Upper lobe of right lung (tissue), 1 donor: Measurements from ENCODE around the gene DDAH1. TPM values are rescaled to one million over a fixed set of nuclear protein-coding genes. Genes with fewer than 3 reads are reported as not detected.
"Not testable (repeated sequence)": the region's sequence is repeated elsewhere in the genome, so short reads cannot be mapped to it uniquely, and the experiment has no call there.

Experiments
- ATAC-seq: fragments of 200-7000 bp; cut with Tn5 transposase; one replicate; pipeline ENCODE4 v1.9.1; 2020; ENCODE audit warnings: mild to moderate bottlenecking, moderate library complexity
- DNase-seq: peaks from one replicate; pipeline ENCODE4 v3.0.0-alpha.2; 2020
- H3K27ac ChIP-seq: fragments of 200-600 bp; one replicate; pipeline ENCODE4 v1.8.0; 2022
- H3K27me3 ChIP-seq: fragments of 200-600 bp; one replicate; pipeline ENCODE4 v1.8.0; 2022; ENCODE audit warnings: mild to moderate bottlenecking
- H3K36me3 ChIP-seq: fragments of 200-600 bp; one replicate; pipeline ENCODE4 v1.8.0; 2022
- H3K4me1 ChIP-seq: fragments of 200-600 bp; one replicate; pipeline ENCODE4 v1.8.0; 2022
- H3K4me3 ChIP-seq: fragments of 200-600 bp; one replicate; pipeline ENCODE4 v1.8.0; 2022; ENCODE audit warnings: mild to moderate bottlenecking
- H3K9me3 ChIP-seq: fragments of 200-600 bp; one replicate; pipeline ENCODE4 v1.8.0; 2022
- intact Hi-C: fragments of 100-400 bp; cut with DNase I; formaldehyde crosslinking; loops from one replicate; pipeline ENCODE4 v1.11.0; 2022
- long read RNA-seq: library from polyadenylated mRNA; unstranded; transcript quantifications from one replicate; pipeline ENCODE4 v2.0.0, GENCODE V29; 2021
- total RNA-seq: library from RNA; stranded (reverse); fragmentation: NEBNext Ultra II Directional; extraction: Animal tissue kit (Norgen Biotek cat#: 25700); gene quantifications from one replicate; pipeline ENCODE4 v1.2.1, GENCODE V29; 2021
- TF ChIP-seq, protein P1 (sequence below): fragments of 200-600 bp; IDR thresholded peaks from one replicate; pipeline ENCODE4 v1.8.0; 2022; ENCODE audit warnings: antibody characterized with exemption
- donor health status: DM: no; HTN: yes; CAD: no; lungs with severe emphysema.

DDAH1 gene
- 51.3 TPM for total RNA-seq
- long read RNA-seq, transcript DDAH1-201 (6 exons, 3,920 nt) = major isoform, 17 of 31 reads
- long read RNA-seq, partial matches to known transcripts = 11 of 31 reads
- long read RNA-seq, other reads (novel, unspliced or antisense) = 2 of 31 reads

DNA sequence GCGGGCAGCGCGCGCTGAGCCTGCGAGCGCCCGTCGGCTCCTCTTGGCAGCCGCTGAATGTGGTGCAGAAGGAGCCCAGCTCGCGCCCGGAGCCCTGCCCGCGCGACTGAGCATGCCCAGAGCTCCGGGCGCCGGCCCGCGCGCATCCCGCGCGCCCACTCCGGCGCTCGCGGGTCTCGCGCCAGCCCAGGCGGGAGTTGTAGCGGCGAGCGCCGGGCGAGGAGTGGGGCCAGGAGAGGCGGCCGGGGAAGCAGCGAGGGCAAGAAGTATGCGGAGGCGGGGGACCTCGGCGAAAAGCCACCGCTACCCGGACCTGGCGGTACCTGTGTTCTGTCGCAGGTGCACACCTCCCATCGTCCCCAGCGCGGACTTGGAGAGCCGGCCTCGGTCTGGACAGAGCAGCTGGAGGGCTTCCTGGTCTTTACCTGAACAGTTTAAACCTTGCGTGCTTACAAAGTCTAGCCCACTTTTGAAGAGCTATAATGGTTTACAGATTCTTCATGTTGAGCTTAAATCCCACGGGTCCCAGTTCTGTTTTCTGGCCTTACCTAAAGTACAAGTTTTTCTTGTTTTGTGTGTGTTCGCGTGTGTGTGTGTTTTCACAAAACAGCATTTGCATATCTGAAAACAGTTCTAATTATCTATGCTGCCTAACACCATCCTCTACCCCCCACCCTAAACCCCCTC is at the start of gene DDAH1:
DDAH1 (minus strand) TSS at position 61 of the 687 bp plus-strand sequence. CDS start 114 bp downstream, outside the sequence.
- Histone ChIP-seq H3K36me3 (no peaks in the 10 kb centered on the region), H3K27ac (peak within 1 kb of the TSS; percentile 81), H3K4me3 (peak within 1 kb of the TSS; percentile 68), H3K27me3 (no peaks in the 10 kb centered on the region), H3K4me1 (peaks cover 7% of the 10 kb centered on the region), H3K9me3 (no peaks in the 10 kb centered on the region)
- intact Hi-C loops = no loop called here
- DNase-seq (peak; percentile 88), ATAC-seq (peak; percentile 88)
- TF ChIP-seq, protein P1, sequence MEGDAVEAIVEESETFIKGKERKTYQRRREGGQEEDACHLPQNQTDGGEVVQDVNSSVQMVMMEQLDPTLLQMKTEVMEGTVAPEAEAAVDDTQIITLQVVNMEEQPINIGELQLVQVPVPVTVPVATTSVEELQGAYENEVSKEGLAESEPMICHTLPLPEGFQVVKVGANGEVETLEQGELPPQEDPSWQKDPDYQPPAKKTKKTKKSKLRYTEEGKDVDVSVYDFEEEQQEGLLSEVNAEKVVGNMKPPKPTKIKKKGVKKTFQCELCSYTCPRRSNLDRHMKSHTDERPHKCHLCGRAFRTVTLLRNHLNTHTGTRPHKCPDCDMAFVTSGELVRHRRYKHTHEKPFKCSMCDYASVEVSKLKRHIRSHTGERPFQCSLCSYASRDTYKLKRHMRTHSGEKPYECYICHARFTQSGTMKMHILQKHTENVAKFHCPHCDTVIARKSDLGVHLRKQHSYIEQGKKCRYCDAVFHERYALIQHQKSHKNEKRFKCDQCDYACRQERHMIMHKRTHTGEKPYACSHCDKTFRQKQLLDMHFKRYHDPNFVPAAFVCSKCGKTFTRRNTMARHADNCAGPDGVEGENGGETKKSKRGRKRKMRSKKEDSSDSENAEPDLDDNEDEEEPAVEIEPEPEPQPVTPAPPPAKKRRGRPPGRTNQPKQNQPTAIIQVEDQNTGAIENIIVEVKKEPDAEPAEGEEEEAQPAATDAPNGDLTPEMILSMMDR = no peak

DNA sequence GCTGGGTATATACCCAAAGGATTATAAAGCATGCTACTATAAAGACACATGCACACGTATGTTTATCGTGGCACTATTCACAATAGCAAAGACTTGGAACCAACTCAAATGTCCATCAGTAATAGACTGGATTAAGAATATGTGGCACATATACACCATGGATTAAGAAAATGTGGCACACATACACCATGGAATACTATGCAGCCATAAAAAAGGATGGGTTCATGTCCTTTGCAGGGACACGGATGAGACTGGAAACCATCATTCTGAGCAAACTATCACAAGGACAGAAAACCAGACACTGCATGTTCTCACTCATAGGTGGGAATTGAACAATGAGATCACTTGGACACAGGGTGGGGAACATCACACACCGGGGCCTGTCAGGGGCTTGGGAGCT is 49.0 kb upstream of the DDAH1 start:
- H3K4me3 ChIP-seq, H3K27me3 ChIP-seq, H3K9me3 ChIP-seq, ATAC-seq, H3K27ac ChIP-seq, DNase-seq, H3K4me1 ChIP-seq, H3K36me3 ChIP-seq, intact Hi-C loops: not testable (repeated sequence)

DNA sequence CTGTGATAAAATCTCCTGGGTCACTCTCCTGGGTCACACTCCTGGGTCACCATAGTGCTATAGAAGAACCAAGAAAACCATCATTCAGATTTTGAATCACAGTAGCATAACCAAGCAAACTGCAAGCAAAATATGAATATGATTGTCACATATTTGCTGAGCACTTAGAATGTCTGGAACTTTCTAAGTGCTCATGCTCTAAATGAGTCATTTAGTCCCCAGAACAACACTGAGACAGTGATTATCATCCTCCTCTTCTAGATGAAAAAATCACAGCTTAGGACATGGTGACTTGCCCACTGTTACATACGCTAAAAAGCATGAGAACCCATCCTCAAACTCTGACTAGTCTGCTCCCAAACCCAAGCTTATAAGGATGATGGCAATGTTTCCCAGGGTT is 39.5 kb upstream of the DDAH1 start:
- Histone ChIP-seq H3K27ac (no peak overlapping the region), H3K9me3 (no peaks in the 10 kb centered on the region), H3K4me1 (peaks cover 6% of the 10 kb centered on the region), H3K27me3 (no peaks in the 10 kb centered on the region), H3K36me3 (no peaks in the 10 kb centered on the region), H3K4me3 (no peak overlapping the region)
- ATAC-seq (no peak), DNase-seq (no peak)
- TF ChIP-seq, protein P1 = no peak
- intact Hi-C loops = no loop called here

DNA sequence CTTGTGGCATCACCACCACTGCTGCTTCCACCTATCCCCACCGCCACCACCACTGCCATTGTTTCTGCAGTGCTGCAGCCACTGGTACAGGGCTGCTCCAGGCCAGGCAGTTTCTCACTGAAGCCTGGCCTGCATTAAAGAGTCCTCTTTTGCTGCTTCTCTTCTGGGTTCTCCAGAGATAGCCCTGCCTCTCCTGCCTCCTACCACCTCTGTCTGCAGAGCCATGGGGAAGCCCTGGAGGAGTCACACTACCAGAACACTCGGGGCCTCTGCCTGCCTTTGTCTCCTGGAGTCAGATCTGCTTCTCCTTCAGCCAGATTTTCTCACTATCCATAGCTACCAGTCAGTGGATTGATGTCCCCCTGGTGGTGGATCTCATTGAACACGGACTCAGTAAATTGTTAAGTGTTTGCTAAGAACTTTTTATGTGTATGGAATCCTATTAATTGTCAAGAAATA is 37.7 kb upstream of the DDAH1 start:
- Histone ChIP-seq H3K9me3 (no peaks in the 10 kb centered on the region), H3K36me3 (no peaks in the 10 kb centered on the region), H3K27ac (no peak overlapping the region), H3K4me3 (no peak overlapping the region), H3K27me3 (no peaks in the 10 kb centered on the region), H3K4me1 (peaks cover 6% of the 10 kb centered on the region)
- intact Hi-C loops = no loop called here
- peak; percentile 82 for ATAC-seq
- TF ChIP-seq, protein P1 = peak; percentile 56
- no peak for DNase-seq

DNA sequence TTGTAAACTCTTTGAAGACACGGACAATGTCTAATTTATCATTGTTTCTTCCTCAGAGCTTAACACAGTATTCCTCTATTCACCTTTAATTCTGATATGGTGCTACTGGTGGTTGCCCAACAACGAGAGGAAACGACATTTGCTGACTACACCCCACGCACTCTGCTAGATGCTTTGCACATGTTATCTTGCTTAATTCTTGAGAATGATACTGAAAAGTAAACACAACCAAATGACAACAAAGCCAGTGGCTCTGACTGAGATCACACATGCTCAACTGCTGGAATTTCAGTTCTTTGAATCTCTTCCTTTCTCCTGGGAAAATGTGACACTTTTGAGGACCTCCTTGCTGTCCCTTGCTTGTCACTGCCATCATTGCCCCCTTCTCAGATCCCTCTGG is 37.2 kb upstream of the DDAH1 start:
- DNase-seq (no peak), ATAC-seq (peak; percentile 53)
- no peaks in the 10 kb centered on the region for H3K36me3 ChIP-seq
- TF ChIP-seq, protein P1 = no peak
- intact Hi-C loops = no loop called here
- no peak overlapping the region for H3K27ac ChIP-seq
- no peaks in the 10 kb centered on the region for H3K9me3 ChIP-seq
- no peaks in the 10 kb centered on the region for H3K27me3 ChIP-seq
- no peak overlapping the region for H3K4me3 ChIP-seq
- peaks cover 6% of the 10 kb centered on the region for H3K4me1 ChIP-seq

DNA sequence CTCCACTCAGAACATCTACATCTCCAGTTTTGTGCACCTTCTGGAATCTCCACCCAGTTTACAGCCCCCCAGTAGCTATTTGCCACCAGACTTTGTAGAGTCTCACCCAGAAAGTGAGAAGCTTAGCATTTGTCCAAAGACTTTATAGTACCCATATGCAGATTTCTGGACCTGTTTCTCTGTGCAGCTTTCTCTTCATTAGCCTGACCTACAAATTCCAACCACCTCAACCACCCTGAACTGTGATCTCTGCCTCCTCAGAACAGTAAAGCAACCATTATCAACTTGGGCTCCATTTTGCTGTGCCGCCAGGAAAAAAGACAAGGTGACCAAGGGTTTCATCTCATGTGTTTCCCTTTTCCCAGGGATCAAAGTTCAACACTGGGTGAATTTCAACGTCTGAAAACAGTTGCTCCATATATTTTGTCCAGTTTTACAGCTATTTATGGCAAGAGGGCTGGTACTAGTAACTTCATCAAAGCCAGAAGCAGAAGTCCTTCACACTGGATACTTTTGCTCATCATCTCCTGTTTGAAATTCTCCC is 36.5 kb upstream of the DDAH1 start:
- intact Hi-C loops = no loop called here
- peaks cover 6% of the 10 kb centered on the region for H3K4me1 ChIP-seq
- no peaks in the 10 kb centered on the region for H3K36me3 ChIP-seq
- TF ChIP-seq, protein P1 = no peak
- no peaks in the 10 kb centered on the region for H3K27me3 ChIP-seq
- no peak for DNase-seq
- no peak overlapping the region for H3K27ac ChIP-seq
- no peaks in the 10 kb centered on the region for H3K9me3 ChIP-seq
- H3K4me3 ChIP-seq = no peak overlapping the region
- ATAC-seq = no peak
